ENCODE results near the gene GTF2F2.
A peak's percentile ranks its signal among the peaks of the same experiment; 100 is the strongest.
"Not testable (repeated sequence)": the region's sequence is repeated elsewhere in the genome, so short reads cannot be mapped to it uniquely, and the experiment has no call there.

GTF2F2 gene

DNA sequence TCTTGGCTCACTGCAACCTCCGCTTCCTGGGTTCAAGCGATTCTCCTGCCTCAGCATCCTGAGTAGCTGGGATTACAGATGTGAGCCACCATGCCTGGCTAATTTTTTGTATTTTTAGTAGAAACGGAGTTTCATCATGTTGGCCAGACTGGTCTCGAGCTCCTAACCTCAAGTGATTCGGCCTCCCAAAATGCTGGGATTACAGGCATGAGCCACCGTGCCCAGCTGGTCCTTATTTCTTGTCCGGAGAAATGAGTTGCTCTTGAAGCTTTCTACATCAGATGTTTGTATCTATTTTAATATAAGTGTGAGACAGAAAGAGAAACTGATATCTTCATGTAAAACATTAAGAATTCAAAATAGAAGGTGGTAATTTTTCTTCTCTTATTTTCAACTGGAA, 124.4 kb downstream of the GTF2F2 start:
- not testable (repeated sequence) for DNase-seq (ENCODE audit: low read depth in 1 of 2, low spot score in 1 of 2)

- no peak for DNase-seq (ENCODE audit: low read depth in 1 of 2, low spot score in 1 of 2)
These were observed 129.4 kb downstream of the GTF2F2 start for GRCh38 chr13:45249662-45250061.

DNA sequence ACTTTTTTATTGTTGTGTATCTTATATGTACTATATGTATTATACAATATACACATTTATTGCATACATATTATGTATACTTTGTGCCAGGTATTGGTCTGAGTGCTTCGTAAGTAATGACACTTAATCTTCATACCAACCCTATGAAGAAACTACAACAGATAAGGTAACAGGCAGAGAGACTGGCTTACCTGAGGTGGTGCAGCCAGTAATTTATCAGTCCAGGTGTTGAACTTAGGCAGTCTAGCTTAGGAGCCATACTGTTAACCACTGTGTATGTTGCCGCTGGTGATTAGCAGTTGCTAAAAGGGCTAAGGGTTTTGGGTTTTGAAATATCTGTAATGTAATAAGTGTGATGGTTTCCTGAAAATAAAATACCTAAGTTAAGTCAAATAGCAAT, 134.1 kb downstream of the GTF2F2 start:
- no peak for DNase-seq (ENCODE audit: low read depth in 1 of 2, low spot score in 1 of 2)

- no peak for DNase-seq (ENCODE audit: low read depth in 1 of 2, low spot score in 1 of 2)
These were observed 135.1 kb downstream of the GTF2F2 start for GRCh38 chr13:45255247-45255987.

GRCh38 chr13:45256254-45256653, 135.9 kb downstream of the GTF2F2 start:
- DNase-seq (ENCODE audit: low read depth in 1 of 2, low spot score in 1 of 2): no peak

DNA sequence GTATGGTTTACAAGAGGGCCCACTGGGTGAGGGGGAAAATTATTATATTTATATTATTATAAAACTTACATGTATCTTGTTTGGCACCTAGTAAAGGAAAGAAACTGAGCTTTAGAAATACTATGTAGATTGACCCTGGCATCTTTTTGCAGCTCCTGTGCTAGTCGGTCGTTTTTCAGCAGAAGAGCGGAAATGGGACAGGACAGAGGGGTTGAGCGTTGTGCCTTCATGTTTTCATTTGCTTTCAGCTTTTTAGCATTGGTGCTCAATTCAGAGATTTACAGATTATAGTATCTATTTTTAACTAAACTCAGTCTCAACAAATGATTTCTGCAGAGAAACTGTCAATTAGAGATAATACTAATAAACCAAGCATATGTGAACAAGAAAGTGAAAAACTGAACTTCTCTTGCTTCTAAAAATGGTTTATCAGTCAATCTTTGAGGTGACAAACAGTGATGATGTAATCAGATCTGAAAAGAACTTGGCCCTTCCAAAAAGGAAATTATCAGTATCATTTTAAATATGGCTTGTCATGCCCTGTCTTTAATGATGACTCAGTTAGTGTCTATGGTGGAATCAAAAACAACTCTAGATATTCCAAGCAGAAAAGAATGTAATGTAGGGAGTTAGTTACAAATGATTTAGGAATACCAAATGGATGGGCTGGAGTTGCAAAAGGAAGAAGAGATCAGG, 137.5 kb downstream of the GTF2F2 start:
- DNase-seq (ENCODE audit: low read depth in 1 of 2, low spot score in 1 of 2): no peak

GRCh38 chr13:45258334-45258675, 138.0 kb downstream of the GTF2F2 start:
- no peak for DNase-seq (ENCODE audit: low read depth in 1 of 2, low spot score in 1 of 2)

GRCh38 chr13:45267215-45267614, 146.9 kb downstream of the GTF2F2 start:
- no peak for DNase-seq (ENCODE audit: low read depth in 1 of 2, low spot score in 1 of 2)

- no peak for DNase-seq (ENCODE audit: low read depth in 1 of 2, low spot score in 1 of 2)
These were observed 148.9 kb downstream of the GTF2F2 start for GRCh38 chr13:45269204-45269603.

DNA sequence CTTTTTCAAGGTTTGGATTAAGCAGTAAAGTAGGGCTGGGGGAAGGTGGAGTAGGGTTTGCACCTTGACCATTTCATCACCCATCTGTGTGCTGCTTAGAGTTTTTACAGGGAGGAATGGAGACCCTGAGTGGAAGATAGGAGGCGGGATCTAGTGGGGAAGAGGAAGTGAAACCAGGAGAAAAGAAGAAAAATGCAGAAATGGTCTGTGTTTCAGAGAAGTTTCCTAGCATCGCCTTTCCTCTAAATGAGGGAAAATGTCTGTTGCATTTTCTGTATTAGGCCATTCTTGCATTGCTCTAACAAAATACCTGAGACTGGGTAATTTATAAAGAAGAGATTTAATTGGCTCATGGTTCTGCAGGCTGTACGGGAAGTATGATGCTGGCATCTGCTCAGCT, 156.6 kb downstream of the GTF2F2 start:
- no peak for DNase-seq (ENCODE audit: low read depth in 1 of 2, low spot score in 1 of 2)

- DNase-seq (ENCODE audit: low read depth in 1 of 2, low spot score in 1 of 2): no peak
These were observed 157.9 kb downstream of the GTF2F2 start for GRCh38 chr13:45278096-45278645.

- DNase-seq (ENCODE audit: low read depth in 1 of 2, low spot score in 1 of 2): no peak
These were observed 159.7 kb downstream of the GTF2F2 start for GRCh38 chr13:45280011-45280410.

GRCh38 chr13:45280751-45281634, 160.7 kb downstream of the GTF2F2 start:
- DNase-seq (ENCODE audit: low read depth in 1 of 2, low spot score in 1 of 2): peak in 1 of 2 donors; percentile 47

- DNase-seq (ENCODE audit: low read depth in 1 of 2, low spot score in 1 of 2): no peak
These were observed 162.7 kb downstream of the GTF2F2 start for GRCh38 chr13:45282994-45283393.

DNA sequence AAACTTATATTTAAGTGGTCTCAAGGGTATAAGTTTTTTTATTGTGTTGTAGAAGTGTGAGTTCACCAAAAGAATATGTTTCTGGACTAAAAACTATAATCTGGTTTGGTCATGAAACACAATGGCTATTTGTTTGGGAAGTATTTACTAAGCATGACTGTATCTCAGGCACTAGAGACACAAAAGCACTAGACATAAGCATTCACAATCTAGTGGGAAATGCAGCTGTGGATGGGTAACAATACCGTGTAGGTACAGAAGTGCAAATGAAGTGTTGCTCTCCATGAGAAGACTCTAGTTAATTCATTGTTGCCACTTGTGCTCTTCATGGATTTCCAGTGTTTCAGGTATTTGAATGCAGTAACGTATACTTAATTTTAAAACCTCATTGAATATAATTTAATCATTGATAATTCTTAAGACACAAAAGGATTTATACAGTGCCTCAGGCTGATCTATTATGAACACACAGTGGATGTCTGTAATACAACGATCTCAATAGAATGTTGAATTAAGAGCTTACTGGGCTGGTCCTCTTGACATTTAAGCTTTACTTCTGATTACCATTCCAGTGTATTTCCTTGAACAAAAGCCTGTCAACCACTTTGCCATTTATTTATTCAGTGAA, 169.7 kb downstream of the GTF2F2 start:
- DNase-seq (ENCODE audit: low read depth in 1 of 2, low spot score in 1 of 2): no peak

DNA sequence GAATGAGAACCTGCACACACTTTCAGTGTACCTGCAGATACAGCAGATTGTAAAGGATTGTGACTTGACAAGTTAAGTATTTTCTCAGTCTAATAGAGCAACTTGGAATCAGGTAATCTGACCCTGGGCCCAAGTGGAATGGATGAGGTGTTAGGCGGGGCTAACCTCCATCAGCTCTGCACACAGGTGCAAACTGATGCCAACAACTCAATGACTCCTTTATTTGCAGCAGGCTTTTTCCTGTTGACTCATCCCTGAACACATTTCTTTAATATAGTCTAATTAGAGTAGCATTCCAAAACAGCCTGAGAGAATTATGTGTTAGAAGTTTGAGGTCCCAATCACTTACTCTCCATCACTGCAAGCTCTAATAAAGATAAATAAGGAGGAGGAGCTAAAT, 171.9 kb downstream of the GTF2F2 start:
- no peak for DNase-seq (ENCODE audit: low read depth in 1 of 2, low spot score in 1 of 2)

DNA sequence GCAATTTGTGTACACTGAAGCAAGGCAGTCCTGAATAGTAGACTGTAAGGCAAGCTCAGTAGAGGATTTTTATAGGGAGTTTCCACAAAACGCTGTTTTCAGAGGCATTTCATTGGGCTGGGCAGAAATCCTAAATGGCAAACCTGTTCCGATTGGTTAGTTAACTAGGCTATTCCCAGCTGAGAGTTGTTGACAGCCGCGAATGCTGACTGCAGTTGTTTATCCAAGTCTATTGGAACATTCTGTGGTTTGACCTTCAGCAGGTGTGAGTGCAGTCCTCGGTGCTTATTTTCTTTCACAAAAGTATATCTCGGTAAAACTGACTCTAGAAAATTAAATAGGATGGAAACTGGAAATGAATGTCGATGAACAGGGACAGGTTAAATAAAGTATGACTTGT, 175.2 kb downstream of the GTF2F2 start:
- DNase-seq (ENCODE audit: low read depth in 1 of 2, low spot score in 1 of 2): no peak

GRCh38 chr13:45296259-45296658, 175.9 kb downstream of the GTF2F2 start:
- no peak for DNase-seq (ENCODE audit: low read depth in 1 of 2, low spot score in 1 of 2)

- DNase-seq (ENCODE audit: low read depth in 1 of 2, low spot score in 1 of 2): no peak
These were observed 177.3 kb downstream of the GTF2F2 start for GRCh38 chr13:45297456-45298205.

- DNase-seq (ENCODE audit: low read depth in 1 of 2, low spot score in 1 of 2): no peak
These were observed 177.8 kb downstream of the GTF2F2 start for GRCh38 chr13:45298206-45298505.

DNA sequence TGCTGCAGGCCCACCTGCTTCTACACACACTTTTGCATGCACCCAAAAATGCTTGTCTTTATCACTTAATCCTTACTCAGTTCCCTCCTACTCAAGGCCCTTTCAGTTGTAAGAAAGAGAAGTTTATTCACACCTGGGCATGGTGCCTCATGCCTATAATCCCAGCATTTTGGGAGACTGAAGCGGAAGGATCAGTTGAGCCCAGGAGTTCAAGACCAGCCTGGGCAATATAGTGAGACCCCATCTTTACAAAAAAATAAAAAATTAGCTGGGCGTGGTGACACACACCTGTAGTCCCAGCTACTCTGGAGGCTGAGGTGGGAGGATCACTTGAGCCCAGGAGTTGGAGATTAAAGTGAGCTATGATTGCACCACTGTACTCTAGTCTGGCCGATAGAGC, 178.2 kb downstream of the GTF2F2 start:
- DNase-seq (ENCODE audit: low read depth in 1 of 2, low spot score in 1 of 2): not testable (repeated sequence)
